HepG2 (cell line): Measurements from ENCODE around the gene PSPH. TPM values are rescaled to one million over a fixed set of nuclear protein-coding genes. Genes with fewer than 3 reads are reported as not detected.
A peak's percentile ranks its signal among the peaks of the same experiment; 100 is the strongest.

Source experiments
- DZIP1 ChIP-seq: sonication (generic); formaldehyde crosslinking; IDR thresholded peaks from 2 replicates; pipeline ENCODE4 v1.5.0; 2020; ENCODE audit warnings: mild to moderate bottlenecking, missing genetic modification reagents
- ETV5 ChIP-seq: IDR thresholded peaks from 2 replicates; pipeline ENCODE4 v1.6.1; 2018; ENCODE audit warnings: missing biosample characterization, missing genetic modification reagents, inconsistent platforms, borderline replicate concordance
- GATA4 ChIP-seq: sonication (generic); IDR thresholded peaks from 2 replicates; pipeline ENCODE4 v1.6.1; 2016; ENCODE audit warnings: antibody characterized with exemption, low read depth, borderline replicate concordance
- HDAC2 ChIP-seq: sonication (generic); formaldehyde crosslinking; IDR thresholded peaks from 2 replicates; pipeline ENCODE4 v1.4.0; 2020; ENCODE audit warnings: missing genetic modification reagents
- HNRNPH1 ChIP-seq: fragments of 200-400 bp; formaldehyde crosslinking; optimal IDR thresholded peaks from 2 replicates; pipeline ENCODE3; 2017; ENCODE audit warnings: mild to moderate bottlenecking, low read depth, low read length
- KMT2A ChIP-seq: sonication (generic); formaldehyde crosslinking; IDR thresholded peaks from 2 replicates; pipeline ENCODE4 v1.4.0; 2020; ENCODE audit warnings: missing genetic modification reagents
- RBM39 ChIP-seq: fragments of 200-400 bp; formaldehyde crosslinking; IDR thresholded peaks from one replicate; pipeline ENCODE4 v1.6.1; 2018; ENCODE audit warnings: antibody characterized with exemption, mild to moderate bottlenecking, low read depth, low read length; ENCODE audit not compliant: poor library complexity, severe bottlenecking
- SAP130 ChIP-seq: IDR thresholded peaks from 2 replicates; pipeline ENCODE4 v1.6.1; 2016; ENCODE audit warnings: low read depth
- SP2 ChIP-seq: sonication (generic); formaldehyde crosslinking; IDR thresholded peaks from 2 replicates; pipeline ENCODE4 v1.5.1; 2020; ENCODE audit warnings: mild to moderate bottlenecking, missing genetic modification reagents
- ZNF136 ChIP-seq: sonication (generic); formaldehyde crosslinking; IDR thresholded peaks from 2 replicates; pipeline ENCODE4 v1.8.1; 2022; ENCODE audit warnings: low read depth, mild to moderate bottlenecking, moderate library complexity, missing genetic modification reagents
- ZNF34 ChIP-seq: sonication (generic); formaldehyde crosslinking; IDR thresholded peaks from 2 replicates; pipeline ENCODE4 v1.4.0; 2020; ENCODE audit warnings: mild to moderate bottlenecking, missing genetic modification reagents, borderline replicate concordance
- ZNF367 ChIP-seq: sonication (generic); formaldehyde crosslinking; IDR thresholded peaks from 2 replicates; pipeline ENCODE4 v1.4.0; 2020; ENCODE audit warnings: missing genetic modification reagents, borderline replicate concordance
- ZNF512B ChIP-seq: sonication (generic); formaldehyde crosslinking; IDR thresholded peaks from 2 replicates; pipeline ENCODE4 v1.5.1; 2020; ENCODE audit warnings: missing genetic modification reagents, mild to moderate bottlenecking, borderline replicate concordance
- ZNF891 ChIP-seq: sonication (generic); formaldehyde crosslinking; IDR thresholded peaks from 2 replicates; pipeline ENCODE4 v1.5.0; 2020; ENCODE audit warnings: mild to moderate bottlenecking, missing genetic modification reagents
- polyA plus RNA-seq, 8 experiments: library from polyadenylated mRNA; depleted of rRNA in 3 of 8; stranded (reverse) in 7 of 8; unstranded in 1 of 8; fragments of >200 nt; fragmentation: Illumina TruSeq in 4 of 8; extraction: Trizol in 4 of 8; gene quantifications; 2 replicates each; pipeline versions ENCODE4 v1.2.1 to v1.2.3, GENCODE V29; 2011 to 2016; ENCODE audit warnings: low read depth in 4 of 8, missing spikeins in 1 of 8, mixed read lengths in 1 of 8; ENCODE audit not compliant: insufficient read depth in 1 of 8
- total RNA-seq, 5 experiments: library from RNA; depleted of rRNA; stranded (reverse); fragments of >200 nt; fragmentation: Illumina TruSeq; extraction: Trizol; gene quantifications; 2 replicates each; pipeline ENCODE4 v1.2.3, GENCODE V29; 2016; ENCODE audit warnings: low read depth in 1 of 5
- TF ChIP-seq, protein P1 (sequence below): IDR thresholded peaks from 2 replicates; pipeline ENCODE4 v1.6.1; 2016
- TF ChIP-seq, protein P2 (sequence below), 2 experiments: sonication (generic) in 1 of 2; formaldehyde crosslinking in 1 of 2; IDR thresholded peaks; 2 replicates each; pipeline versions ENCODE4 v1.4.0 to v1.6.1; 2016 to 2020; ENCODE audit warnings: borderline replicate concordance in 1 of 2, low read depth in 1 of 2, mild to moderate bottlenecking in 1 of 2, missing genetic modification reagents in 1 of 2
- TF ChIP-seq, protein P3 (sequence below): sonication (generic); formaldehyde crosslinking; IDR thresholded peaks from 2 replicates; pipeline ENCODE4 v1.8.0; 2022; ENCODE audit warnings: missing genetic modification reagents, mild to moderate bottlenecking, inconsistent platforms, borderline replicate concordance

The PSPH gene
- total and polyA plus RNA-seq, 2 of the 13 experiments (the other 11 are each of a cell fraction or from before 2014, with no cell fraction given): 85.5 to 124 TPM

GRCh38 chr7:56028942-56029630 lies 22.2 kb downstream of the PSPH start (continued):
- no peak for TF ChIP-seq ZNF512B (CRISPR knock-in tag)
- no peak for TF ChIP-seq DZIP1 (CRISPR knock-in tag)
- peak; percentile 89 for TF ChIP-seq SAP130
- no peak for TF ChIP-seq ZNF136 (CRISPR knock-in tag)
- TF ChIP-seq HDAC2 (CRISPR knock-in tag): no peak
- TF ChIP-seq KMT2A (CRISPR knock-in tag): 0 out of 2 replicates have a peak, but pooled peaks have one; percentile 13
- TF ChIP-seq, protein P1, sequence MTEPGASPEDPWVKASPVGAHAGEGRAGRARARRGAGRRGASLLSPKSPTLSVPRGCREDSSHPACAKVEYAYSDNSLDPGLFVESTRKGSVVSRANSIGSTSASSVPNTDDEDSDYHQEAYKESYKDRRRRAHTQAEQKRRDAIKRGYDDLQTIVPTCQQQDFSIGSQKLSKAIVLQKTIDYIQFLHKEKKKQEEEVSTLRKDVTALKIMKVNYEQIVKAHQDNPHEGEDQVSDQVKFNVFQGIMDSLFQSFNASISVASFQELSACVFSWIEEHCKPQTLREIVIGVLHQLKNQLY (CRISPR knock-in tag): no peak
- TF ChIP-seq, protein P2, sequence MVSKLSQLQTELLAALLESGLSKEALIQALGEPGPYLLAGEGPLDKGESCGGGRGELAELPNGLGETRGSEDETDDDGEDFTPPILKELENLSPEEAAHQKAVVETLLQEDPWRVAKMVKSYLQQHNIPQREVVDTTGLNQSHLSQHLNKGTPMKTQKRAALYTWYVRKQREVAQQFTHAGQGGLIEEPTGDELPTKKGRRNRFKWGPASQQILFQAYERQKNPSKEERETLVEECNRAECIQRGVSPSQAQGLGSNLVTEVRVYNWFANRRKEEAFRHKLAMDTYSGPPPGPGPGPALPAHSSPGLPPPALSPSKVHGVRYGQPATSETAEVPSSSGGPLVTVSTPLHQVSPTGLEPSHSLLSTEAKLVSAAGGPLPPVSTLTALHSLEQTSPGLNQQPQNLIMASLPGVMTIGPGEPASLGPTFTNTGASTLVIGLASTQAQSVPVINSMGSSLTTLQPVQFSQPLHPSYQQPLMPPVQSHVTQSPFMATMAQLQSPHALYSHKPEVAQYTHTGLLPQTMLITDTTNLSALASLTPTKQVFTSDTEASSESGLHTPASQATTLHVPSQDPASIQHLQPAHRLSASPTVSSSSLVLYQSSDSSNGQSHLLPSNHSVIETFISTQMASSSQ (IDR thresholded peaks at IDR 0.05; ENCODE audit: low read depth): no peak
- TF ChIP-seq, protein P2 (CRISPR knock-in tag; IDR thresholded peaks at IDR 0.05; ENCODE audit: borderline replicate concordance): no peak
- TF ChIP-seq, protein P3, sequence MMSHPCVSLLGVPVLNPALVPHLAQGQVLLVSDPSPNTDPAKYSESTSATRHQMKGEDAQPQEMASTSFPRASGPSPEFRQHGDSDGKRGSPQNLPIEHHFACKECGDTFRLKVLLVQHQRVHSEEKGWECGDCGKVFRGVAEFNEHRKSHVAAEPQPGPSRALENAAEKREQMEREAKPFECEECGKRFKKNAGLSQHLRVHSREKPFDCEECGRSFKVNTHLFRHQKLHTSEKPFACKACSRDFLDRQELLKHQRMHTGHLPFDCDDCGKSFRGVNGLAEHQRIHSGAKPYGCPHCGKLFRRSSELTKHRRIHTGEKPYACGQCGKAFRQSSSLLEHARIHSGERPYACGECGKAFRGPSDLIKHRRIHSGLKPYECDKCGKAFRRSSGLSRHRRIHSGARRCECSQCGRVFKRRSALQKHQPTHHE (CRISPR knock-in tag): no peak
- no peak for TF ChIP-seq ZNF367
- TF ChIP-seq SP2 (CRISPR knock-in tag): no peak
- TF ChIP-seq ZNF891: no peak
- TF ChIP-seq HNRNPH1: no peak
- no peak for TF ChIP-seq RBM39
- TF ChIP-seq ETV5 (CRISPR knock-in tag): no peak
- no peak for TF ChIP-seq GATA4
- TF ChIP-seq ZNF34: no peak
